AG04449 (cell line): ENCODE results near the gene PABPN1.

Source experiments
- CTCF ChIA-PET: fragments of 350-600 bp; formaldehyde crosslinking; extraction: SDS; loops from one replicate; lab custom pipeline; 2021; ENCODE audit warnings: antibody characterized with exemption; lab: Yijun Ruan, JAX
- POLR2A ChIA-PET: fragments of 400-600, 350-600 bp; formaldehyde crosslinking; extraction: SDS; loops from one replicate; lab custom pipeline; 2020; ENCODE audit warnings: antibody characterized with exemption, inconsistent platforms; lab: Yijun Ruan, JAX
- DNase-seq: peaks from one replicate; pipeline ENCODE4 v3.0.0-alpha.2; 2010; ENCODE audit warnings: low read depth, low spot score
- H3K4me3 ChIP-seq: 2 replicates; pipeline ENCODE4 v1.5.1; 2011; ENCODE audit warnings: low read depth, mild to moderate bottlenecking, control low read depth, low read length
- CTCF ChIP-seq: IDR thresholded peaks from one replicate; pipeline ENCODE4 v1.5.1; 2011; ENCODE audit warnings: mild to moderate bottlenecking, moderate library complexity, low read length, control low read depth, inconsistent platforms; ENCODE audit not compliant: insufficient read depth; ENCODE audit errors: missing control alignments

PABPN1 gene

DNA sequence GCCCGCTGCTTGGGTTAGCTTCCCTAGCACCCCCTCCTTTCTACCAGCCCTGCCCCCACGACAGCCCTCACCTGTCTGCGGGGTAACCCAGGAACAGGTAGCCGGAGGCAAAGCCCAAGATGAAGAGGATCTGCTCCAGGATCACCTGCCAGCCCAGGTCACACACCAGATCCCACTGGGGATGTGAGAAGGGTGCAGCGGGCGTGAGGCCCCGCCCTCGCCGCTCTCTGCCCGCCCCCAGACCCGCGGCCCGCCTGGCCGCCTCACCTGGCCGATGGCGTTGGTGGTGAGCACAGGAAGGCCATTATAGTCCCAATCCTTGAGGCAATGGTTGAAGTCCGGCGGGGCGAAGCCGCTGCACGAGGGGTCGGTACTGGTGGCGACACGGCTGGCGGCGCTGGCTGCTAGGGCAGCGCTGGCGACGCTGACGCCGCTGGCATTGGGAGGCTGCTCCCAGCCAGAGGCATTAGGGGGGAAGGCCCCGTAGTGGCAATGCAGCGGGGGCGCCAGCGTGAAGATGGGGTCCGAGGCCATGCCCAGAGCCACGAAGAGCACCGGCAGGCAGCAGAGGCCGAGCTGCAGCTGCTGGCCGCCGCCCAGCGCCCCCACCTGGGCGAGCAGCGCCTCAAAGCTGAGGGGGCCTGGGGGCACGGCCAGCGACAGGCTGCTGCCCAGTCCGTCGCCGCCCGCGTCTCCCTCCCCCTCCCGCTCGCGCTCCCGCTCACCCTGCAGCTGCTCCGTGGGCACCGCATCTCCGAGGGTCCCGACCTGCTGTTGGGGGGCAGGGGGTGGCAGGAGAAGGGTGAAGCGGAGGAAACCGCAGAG is 30.6 kb downstream of the PABPN1 start:
- CTCF ChIA-PET, result interaction anchor here (1.0 to 3.2 kb wide), 8 partner anchors 10 to 90 kb away, joined by 4 to 33 read pairs (median 6); no protein-coding TSS in a partner anchor
- TF ChIP-seq CTCF, result peak; percentile 23
- POLR2A ChIA-PET, result interaction anchor here (1.0 to 3.2 kb wide), 5 partner anchors 8 to 30 kb away, joined by 4 to 28 read pairs (median 10); partner anchors contain the start of gene PABPN1
- DNase-seq, result no peak
- peak overlapping the region; percentile 87 for H3K4me3 ChIP-seq

DNA sequence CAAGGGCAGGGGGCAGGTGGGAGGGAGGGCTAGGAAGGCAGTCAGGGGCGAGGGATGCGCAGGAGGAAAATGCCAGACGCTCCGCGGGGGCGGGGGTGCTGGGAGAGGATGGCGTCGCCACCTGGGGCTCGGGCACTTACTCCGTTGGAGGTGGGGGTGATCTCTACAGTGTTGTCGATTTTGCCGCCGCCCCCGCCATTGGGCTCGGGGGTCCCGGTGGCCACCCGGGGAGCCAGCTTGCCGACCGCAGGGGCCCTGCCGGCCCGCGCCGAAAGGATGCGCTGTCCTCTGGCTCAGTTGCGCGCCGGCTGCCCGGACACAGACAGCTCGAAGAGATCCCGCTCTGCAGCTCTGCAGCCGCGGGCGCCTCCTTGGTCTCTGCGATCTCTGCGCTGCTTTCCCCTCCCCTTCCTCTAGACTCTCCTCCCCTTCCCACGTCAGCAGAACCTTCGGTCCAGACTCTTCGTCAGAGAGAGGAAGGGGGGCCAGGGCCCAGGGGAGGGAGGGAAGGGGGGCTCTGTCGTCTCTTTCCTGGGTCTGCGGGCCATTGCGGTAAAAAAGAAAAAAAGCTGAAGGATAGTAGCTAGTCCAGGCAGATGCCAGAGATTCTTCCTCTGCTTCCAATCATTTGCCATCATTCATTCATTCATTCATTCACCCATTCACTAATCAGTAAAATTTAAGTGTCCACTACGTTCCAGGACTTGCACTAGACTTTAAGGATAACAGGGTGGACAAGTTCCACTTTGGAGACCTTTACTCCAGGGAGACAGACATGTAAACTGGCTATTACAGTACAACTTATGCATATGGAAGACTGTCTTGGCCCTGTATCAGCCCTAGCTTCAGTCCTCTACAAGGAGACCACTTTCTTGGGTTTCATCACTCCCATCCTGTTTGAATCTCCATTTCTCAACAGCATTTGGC is 31.5 kb downstream of the PABPN1 start, which contains the start of gene SLC22A17:
Gene SLC22A17 (minus strand): TSS at position 382 of the 927 bp plus-strand sequence.
- TF ChIP-seq CTCF, result peak; percentile 10
- CTCF ChIA-PET, result interaction anchor here (0.9 to 3.2 kb wide), 10 partner anchors 9 to 90 kb away, joined by 3 to 33 read pairs (median 4); partner anchors contain the start of gene PABPN1
- DNase-seq, result peak; percentile 59
- POLR2A ChIA-PET, result interaction anchor here (1.0 to 3.2 kb wide), 7 partner anchors 9 to 31 kb away, joined by 4 to 28 read pairs (median 7); partner anchors contain the start of gene PABPN1
- H3K4me3 ChIP-seq, result peak within 1 kb of the TSS; percentile 87

GRCh38 chr14:23353433-23353780 is 32.1 kb downstream of the PABPN1 start:
- TF ChIP-seq CTCF, result no peak
- CTCF ChIA-PET, result interaction anchor here (0.9 to 3.2 kb wide), 7 partner anchors 9 to 91 kb away, joined by 3 to 33 read pairs (median 4); partner anchors contain the start of gene PABPN1

GRCh38 chr14:23354990-23355389 is 33.7 kb downstream of the PABPN1 start:
- H3K4me3 ChIP-seq, result no peak overlapping the region
- POLR2A ChIA-PET, result interaction anchor here (0.6 to 3.2 kb wide), 2 partner anchors 9 to 34 kb away, joined by 3 to 28 read pairs; partner anchors contain the start of gene PABPN1
- CTCF ChIA-PET, result interaction anchor here (1.0 to 3.2 kb wide), 5 partner anchors 9 to 28 kb away, joined by 3 to 33 read pairs (median 4); no protein-coding TSS in a partner anchor
- no peak for DNase-seq
- TF ChIP-seq CTCF, result no peak

More at GRCh38 chr14:23353433-23353780, 32.1 kb downstream of the PABPN1 start:
- POLR2A ChIA-PET, result interaction anchor here (1.1 to 3.2 kb wide), 5 partner anchors 9 to 32 kb away, joined by 4 to 28 read pairs (median 10); partner anchors contain the start of gene PABPN1
- no peak overlapping the region for H3K4me3 ChIP-seq
- DNase-seq, result no peak

- DNase-seq, result no peak
- POLR2A ChIA-PET, result no interaction called here
- CTCF ChIA-PET, result no interaction called here
- H3K4me3 ChIP-seq, result no peak overlapping the region
- no peak for TF ChIP-seq CTCF
Observed at GRCh38 chr14:23355871-23356435, 34.7 kb downstream of the PABPN1 start.
